Endothelial cell of umbilical vein (primary cell): ENCODE results near the gene COG5. TPM values are rescaled to one million over a fixed set of nuclear protein-coding genes. Genes with fewer than 3 reads are reported as not detected.

Source experiments
- BruUV-seq: library from RNA; stranded (reverse); fragments of 400-500 nt; replicated peaks from 2 replicates; lab custom pipeline; 2021; lab: Mats Ljungman, UMichigan
- CTCF ChIA-PET: fragments of 300-600, 350-600 bp; sonication (Branson Sonifier 250); formaldehyde crosslinking; loops from one replicate; lab custom pipeline; 2021; ENCODE audit warnings: antibody characterized with exemption, inconsistent platforms; lab: Charles Lee
- POLR2A ChIA-PET: fragments of 300-600, 350-600 bp; sonication (Branson Sonifier 250); formaldehyde crosslinking; loops from one replicate; lab custom pipeline; 2021; ENCODE audit warnings: antibody characterized with exemption, inconsistent platforms; lab: Charles Lee
- DNase-seq: peaks from one replicate; pipeline ENCODE4 v3.0.0-alpha.2; 2011; ENCODE audit warnings: low read depth, low spot score
- FAIRE-seq: peaks from 2 replicates; lab custom pipeline; 2011; peaks lifted over from hg19 to GRCh38; lab: Jason Lieb, UNC
- H2AFZ ChIP-seq: 2 replicates; pipeline ENCODE4 v1.6.0; 2012; ENCODE audit warnings: low read depth, low read length, control low read depth, inconsistent platforms
- H3K27ac ChIP-seq: 2 replicates; pipeline ENCODE4 v1.5.1; 2011; ENCODE audit warnings: low read depth, mild to moderate bottlenecking, control low read depth, low read length, moderate library complexity; ENCODE audit not compliant: insufficient read depth
- H3K27me3 ChIP-seq, 2 experiments: 2 replicates each; pipeline versions ENCODE4 v1.6.0 to v1.6.1; 2011; ENCODE audit warnings: low read length in 2 of 2, mixed read lengths in 1 of 2; ENCODE audit not compliant: control insufficient read depth in 2 of 2, insufficient read depth in 2 of 2
- H3K36me3 ChIP-seq, 2 experiments: 2 replicates in 1 of 2; 3 replicates in 1 of 2; pipeline ENCODE4 v1.5.1; 2011; ENCODE audit warnings: low read length in 2 of 2, mild to moderate bottlenecking in 1 of 2, moderate library complexity in 1 of 2; ENCODE audit not compliant: control insufficient read depth in 2 of 2, insufficient read depth in 2 of 2; ENCODE audit errors: extremely low read depth in 1 of 2
- H3K4me1 ChIP-seq: 3 replicates; pipeline ENCODE4 v1.5.1; 2011; ENCODE audit warnings: mild to moderate bottlenecking, low read length; ENCODE audit not compliant: control insufficient read depth, insufficient read depth; ENCODE audit errors: extremely low read depth
- H3K4me2 ChIP-seq: 2 replicates; pipeline ENCODE4 v1.6.1; 2011; ENCODE audit warnings: low read length, control low read depth, mixed read lengths; ENCODE audit not compliant: insufficient read depth
- H3K4me3 ChIP-seq, 3 experiments: fragments of 200-600 bp in 1 of 3; sonication (generic), shearing (Covaris generic) in 1 of 3; replicated peaks in 1 of 3; 2 replicates each; pipeline ENCODE4 v1.5.1; 2011 to 2016; ENCODE audit warnings: control low read depth in 3 of 3, low read length in 3 of 3, mild to moderate bottlenecking in 2 of 3, inconsistent platforms in 1 of 3, low read depth in 1 of 3, moderate library complexity in 1 of 3; ENCODE audit not compliant: insufficient read depth in 1 of 3
- H3K79me2 ChIP-seq: 2 replicates; pipeline ENCODE4 v1.6.0; 2012; ENCODE audit warnings: low read length, inconsistent platforms; ENCODE audit not compliant: control insufficient read depth, insufficient read depth
- H3K9ac ChIP-seq: replicated peaks from 2 replicates; pipeline ENCODE3; 2011; ENCODE audit warnings: low read length, control low read depth; ENCODE audit not compliant: insufficient read depth; ENCODE audit errors: extremely low read depth
- H3K9me1 ChIP-seq: replicated peaks from 3 replicates; pipeline ENCODE4 v1.6.0; 2011; ENCODE audit warnings: mild to moderate bottlenecking, low read length; ENCODE audit not compliant: control insufficient read depth, insufficient read depth; ENCODE audit errors: extremely low read depth
- H3K9me3 ChIP-seq: replicated peaks from 2 replicates; pipeline ENCODE4 v1.5.1; 2012; ENCODE audit warnings: low read length, inconsistent platforms; ENCODE audit not compliant: control insufficient read depth, insufficient read depth
- H4K20me1 ChIP-seq: replicated peaks from 2 replicates; pipeline ENCODE3; 2011; ENCODE audit warnings: mild to moderate bottlenecking, low read length; ENCODE audit not compliant: control insufficient read depth, insufficient read depth; ENCODE audit errors: extremely low read depth
- CTCF ChIP-seq, 2 donors: IDR thresholded peaks; 1 replicate in 1 of 2; 2 replicates in 1 of 2; pipeline ENCODE4 v1.5.1; 2011; ENCODE audit warnings: low read length in 2 of 2, mild to moderate bottlenecking in 2 of 2, moderate library complexity in 2 of 2, control low read depth in 1 of 2, inconsistent platforms in 1 of 2, low read depth in 1 of 2; ENCODE audit not compliant: insufficient read depth in 1 of 2; ENCODE audit errors: extremely low read depth in 1 of 2
- EZH2 ChIP-seq: IDR thresholded peaks from 2 replicates; pipeline ENCODE4 v1.6.1; 2012; ENCODE audit warnings: borderline replicate concordance, low read depth, mild to moderate bottlenecking, moderate library complexity, low read length, inconsistent platforms; ENCODE audit not compliant: severe bottlenecking
- FOS ChIP-seq: IDR thresholded peaks from 2 replicates; pipeline ENCODE4 v1.6.1; 2011; ENCODE audit warnings: mild to moderate bottlenecking, low read length, moderate library complexity, borderline replicate concordance; ENCODE audit not compliant: insufficient read depth
- GATA2 ChIP-seq: IDR thresholded peaks from 2 replicates; pipeline ENCODE4 v1.7.0; 2011; ENCODE audit warnings: low read depth, mild to moderate bottlenecking, moderate library complexity, mixed read lengths, low read length; ENCODE audit not compliant: insufficient read length, insufficient read depth
- JUN ChIP-seq: IDR thresholded peaks from 2 replicates; pipeline ENCODE4 v1.6.1; 2011; ENCODE audit warnings: borderline replicate concordance, low read depth; ENCODE audit not compliant: insufficient read length, insufficient read depth
- MAX ChIP-seq: IDR thresholded peaks from 2 replicates; pipeline ENCODE4 v1.6.1; 2011; ENCODE audit not compliant: insufficient read depth, insufficient read length
- MYC ChIP-seq: IDR thresholded peaks from one replicate; pipeline ENCODE4 v1.6.1; 2011; ENCODE audit warnings: mild to moderate bottlenecking, low read depth, low read length
- POLR2A ChIP-seq: IDR thresholded peaks from 2 replicates; pipeline ENCODE4 v1.6.1; 2012; ENCODE audit warnings: low read depth, mild to moderate bottlenecking, control low read depth, low read length
- POLR2AphosphoS5 ChIP-seq: IDR thresholded peaks from 2 replicates; pipeline ENCODE4 v1.6.1; 2012; ENCODE audit warnings: low read depth, mild to moderate bottlenecking, control low read depth, low read length, moderate library complexity; ENCODE audit not compliant: insufficient read depth
- dilution Hi-C: fragments of 300-500 bp; cut with MboI; formaldehyde crosslinking; loops from one replicate; pipeline ENCODE4 v1.15.0; 2019; ENCODE audit warnings: low sequenced_read_pairs; ENCODE audit not compliant: extremely low pct_ligation_motif_present
- intact Hi-C: fragments of 100-400 bp; cut with micrococcal nuclease; formaldehyde crosslinking; loops from one replicate; pipeline ENCODE4 v1.10.0; 2022
- polyA plus RNA-seq, 4 experiments: library from polyadenylated mRNA; depleted of rRNA in 3 of 4; stranded (reverse) in 3 of 4; unstranded in 1 of 4; fragments of >200 nt; gene quantifications; 2 replicates each; pipeline versions ENCODE4 v1.2.1 to v1.2.3, GENCODE V29; 2011 to 2012; ENCODE audit warnings: missing spikeins in 1 of 4
- total RNA-seq: library from RNA; stranded (reverse); gene quantifications from 2 replicates; pipeline ENCODE4 v1.2.3, GENCODE V29; 2021

The COG5 gene
- total and polyA plus RNA-seq, 2 donors (not counting 3 experiments of a cell fraction or from before 2014, with no cell fraction given), result 18.8 to 45.3 TPM

- Histone ChIP-seq H3K9me3 (no peaks in the 10 kb centered on the region), H3K4me1 (peaks cover 47% of the 10 kb centered on the region), H3K4me2 (no peak overlapping the region), H3K27me3 (no peaks in the 10 kb centered on the region), H3K27ac (peak overlapping the region; percentile 97), H3K9me1 (no peaks in the 10 kb centered on the region), H3K79me2 (peaks cover 26% of the 10 kb centered on the region), H3K9ac (no peak overlapping the region), H2AFZ (no peak overlapping the region), H3K4me3 (no peak overlapping the region), H4K20me1 (no peaks in the 10 kb centered on the region), H3K36me3 (peaks cover 2 to 3% of the 10 kb centered on the region in 2 experiments)
- ChIA-PET CTCF (interaction anchor here (1.1 to 1.7 kb wide), 4 partner anchors 9 to 133 kb away, joined by 3 to 6 read pairs (median 4); no protein-coding TSS in a partner anchor), POLR2A (no interaction called here)
- TF ChIP-seq GATA2, result no peak
- TF ChIP-seq POLR2AphosphoS5, result no peak
- TF ChIP-seq FOS, result no peak
- TF ChIP-seq MYC, result no peak
- no peak for TF ChIP-seq CTCF (IDR thresholded peaks at IDR 0.05; ENCODE audit: extremely low read depth in 1 of 2, insufficient read depth in 1 of 2, low read depth in 1 of 2, low read length in 2 of 2)
- TF ChIP-seq EZH2, result no peak
- no peak for TF ChIP-seq POLR2A
- TF ChIP-seq MAX, result no peak
- no peak for TF ChIP-seq JUN
- FAIRE-seq (no peak), DNase-seq (no peak)
- no TSS peak for BruUV-seq
- dilution Hi-C loops (no loop called here), intact Hi-C loops (loop anchor here (10.0 kb wide), 1 partner anchor 128 kb away; no protein-coding TSS in a partner anchor)
These were observed 28.8 kb upstream of the COG5 start for GRCh38 chr7:107592361-107593024.
